MM.1S (cell line): ENCODE data around the gene CMTM5.
"Not testable (repeated sequence)": the region's sequence is repeated elsewhere in the genome, so short reads cannot be mapped to it uniquely, and the experiment has no call there.

Experiments
- DNase-seq: peaks from one replicate; pipeline ENCODE4 v3.0.0-alpha.2; 2015
- H2AFZ ChIP-seq: fragments of 300-600 bp; sonication (generic); 2 replicates; pipeline ENCODE4 v1.6.0; 2016; ENCODE audit warnings: antibody characterized with exemption, low read length
- H3F3A ChIP-seq: fragments of 300-600 bp; sonication (generic); 2 replicates; pipeline ENCODE4 v1.6.1; 2016; ENCODE audit warnings: mild to moderate bottlenecking, antibody characterized with exemption, low read length, moderate library complexity, mixed read lengths; ENCODE audit not compliant: insufficient read depth
- H3K27ac ChIP-seq: fragments of 300-600 bp; sonication (generic); 2 replicates; pipeline ENCODE4 v1.5.1; 2016; ENCODE audit warnings: mild to moderate bottlenecking, low read length
- H3K27me3 ChIP-seq: fragments of 300-600 bp; sonication (generic); replicated peaks from 2 replicates; pipeline ENCODE4 v1.6.0; 2016; ENCODE audit warnings: low read length; ENCODE audit not compliant: insufficient read depth
- H3K36me3 ChIP-seq: fragments of 300-600 bp; sonication (generic); replicated peaks from 2 replicates; pipeline ENCODE4 v1.6.1; 2016; ENCODE audit warnings: mild to moderate bottlenecking, low read length, mixed read lengths; ENCODE audit not compliant: insufficient read depth
- H3K4me1 ChIP-seq: fragments of 300-600 bp; sonication (generic); 2 replicates; pipeline ENCODE4 v1.6.1; 2016; ENCODE audit warnings: low read length, mixed read lengths
- H3K4me2 ChIP-seq: fragments of 300-600 bp; sonication (generic); 2 replicates; pipeline ENCODE4 v1.6.0; 2016; ENCODE audit warnings: low read depth, low read length
- H3K4me3 ChIP-seq: fragments of 300-600 bp; sonication (generic); 2 replicates; pipeline ENCODE4 v1.5.1; 2016; ENCODE audit warnings: low read length, mixed read lengths
- H3K79me2 ChIP-seq: fragments of 300-600 bp; sonication (generic); 2 replicates; pipeline ENCODE4 v1.6.1; 2016; ENCODE audit warnings: mixed run types, low read length, mixed read lengths
- H3K9ac ChIP-seq: fragments of 300-600 bp; sonication (generic); 2 replicates; pipeline ENCODE4 v1.6.1; 2016; ENCODE audit warnings: low read length, mixed read lengths
- H3K9me2 ChIP-seq: fragments of 300-600 bp; sonication (generic); replicated peaks from 2 replicates; pipeline ENCODE4 v1.6.1; 2016; ENCODE audit warnings: mild to moderate bottlenecking, low read length, mixed read lengths; ENCODE audit not compliant: insufficient read depth
- H3K9me3 ChIP-seq: fragments of 300-600 bp; sonication (generic); replicated peaks from 2 replicates; pipeline ENCODE4 v1.6.1; 2016; ENCODE audit warnings: mild to moderate bottlenecking, low read length, mixed read lengths; ENCODE audit not compliant: insufficient read depth
- H4K20me1 ChIP-seq: fragments of 300-600 bp; sonication (generic); 2 replicates; pipeline ENCODE4 v1.6.1; 2016; ENCODE audit warnings: mild to moderate bottlenecking, low read length, moderate library complexity, mixed read lengths; ENCODE audit not compliant: insufficient read depth
- CTCF ChIP-seq: fragments of 300-600 bp; sonication (generic); IDR thresholded peaks from 2 replicates; pipeline ENCODE4 v1.5.1; 2016; ENCODE audit warnings: antibody characterized with exemption, low read length, mixed read lengths
- EZH2 ChIP-seq: fragments of 300-600 bp; sonication (generic); optimal IDR thresholded peaks from 2 replicates; pipeline ENCODE3; 2017; ENCODE audit warnings: low read depth, mild to moderate bottlenecking, antibody characterized with exemption, low read length, mixed read lengths
- EZH2phosphoT487 ChIP-seq: fragments of 300-600 bp; sonication (generic); IDR thresholded peaks from 2 replicates; pipeline ENCODE4 v1.6.1; 2018; ENCODE audit warnings: antibody characterized with exemption, low read length

The CMTM5 gene

GRCh38 chr14:23385244-23385641, 8.4 kb downstream of the CMTM5 start:
- H3K9ac ChIP-seq, result no peak overlapping the region
- H3K9me2 ChIP-seq, result no peaks in the 10 kb centered on the region
- no peak for DNase-seq
- no peak overlapping the region for H3K4me3 ChIP-seq
- no peaks in the 10 kb centered on the region for H3K36me3 ChIP-seq
- TF ChIP-seq CTCF (no peak), EZH2phosphoT487 (no peak), EZH2 (no peak)
- H3K9me3 ChIP-seq, result no peaks in the 10 kb centered on the region
- no peaks in the 10 kb centered on the region for H3K79me2 ChIP-seq
- no peaks in the 10 kb centered on the region for H3F3A ChIP-seq
- no peak overlapping the region for H3K4me2 ChIP-seq
- no peaks in the 10 kb centered on the region for H4K20me1 ChIP-seq
- H3K27ac ChIP-seq, result no peak overlapping the region
- H2AFZ ChIP-seq, result no peak overlapping the region
- H3K4me1 ChIP-seq, result no peaks in the 10 kb centered on the region
- H3K27me3 ChIP-seq, result peaks cover 8% of the 10 kb centered on the region

- Histone ChIP-seq H3K9ac (no peak overlapping the region), H3K4me1 (no peaks in the 10 kb centered on the region), H3K27me3 (peaks cover 13% of the 10 kb centered on the region), H3K27ac (no peak overlapping the region), H3K9me2 (no peaks in the 10 kb centered on the region), H2AFZ (no peak overlapping the region), H3F3A (no peaks in the 10 kb centered on the region), H3K79me2 (no peaks in the 10 kb centered on the region), H3K9me3 (no peaks in the 10 kb centered on the region), H3K36me3 (no peaks in the 10 kb centered on the region), H3K4me3 (no peak overlapping the region), H4K20me1 (no peaks in the 10 kb centered on the region), H3K4me2 (no peak overlapping the region)
- no peak for DNase-seq
- TF ChIP-seq EZH2, result no peak
- TF ChIP-seq EZH2phosphoT487, result no peak
- no peak for TF ChIP-seq CTCF
Observed at GRCh38 chr14:23385642-23386265, 8.9 kb downstream of the CMTM5 start.

GRCh38 chr14:23386266-23386657, 9.4 kb downstream of the CMTM5 start:
- H3K4me3 ChIP-seq, H3K27ac ChIP-seq, H3K79me2 ChIP-seq, H3K9me3 ChIP-seq, H3K36me3 ChIP-seq, H3K4me2 ChIP-seq, H4K20me1 ChIP-seq, H3K4me1 ChIP-seq, H2AFZ ChIP-seq, H3F3A ChIP-seq, H3K9me2 ChIP-seq, H3K9ac ChIP-seq, DNase-seq: not testable (repeated sequence)
- peaks cover 18% of the 10 kb centered on the region for H3K27me3 ChIP-seq

- H3K79me2 ChIP-seq, result no peaks in the 10 kb centered on the region
- DNase-seq, result no peak
- no peaks in the 10 kb centered on the region for H3K9me3 ChIP-seq
- no peak overlapping the region for H3K9ac ChIP-seq
- H3K27me3 ChIP-seq, result peaks cover 25% of the 10 kb centered on the region
- H4K20me1 ChIP-seq, result no peaks in the 10 kb centered on the region
- H3K4me2 ChIP-seq, result no peak overlapping the region
- H3K9me2 ChIP-seq, result no peaks in the 10 kb centered on the region
- H3K27ac ChIP-seq, result no peak overlapping the region
- TF ChIP-seq CTCF (no peak), EZH2phosphoT487 (no peak), EZH2 (no peak)
- H3F3A ChIP-seq, result no peaks in the 10 kb centered on the region
- H3K4me3 ChIP-seq, result no peak overlapping the region
- no peaks in the 10 kb centered on the region for H3K36me3 ChIP-seq
- H3K4me1 ChIP-seq, result no peaks in the 10 kb centered on the region
- H2AFZ ChIP-seq, result no peak overlapping the region
Observed at GRCh38 chr14:23386999-23387398, 10.2 kb downstream of the CMTM5 start.
